ENCODE measurements around the gene CD9. TPM values are rescaled to one million over a fixed set of nuclear protein-coding genes. Genes with fewer than 3 reads are reported as not detected.

CD9 gene
- polyA plus RNA-seq, 2 donors = 467 to 898 TPM

- Histone ChIP-seq H3K27ac (ENCODE audit: low read depth in 2 of 2, low read length in 1 of 2) (peak overlapping the region in 1 of 2 donors; percentile 33), H3K4me1 (ENCODE audit: control insufficient read depth in 2 of 2, insufficient read depth in 2 of 2, low read length in 1 of 2) (peaks cover under 1 to 10% of the 10 kb centered on the region in 2 donors)
- 71 to 76% methylated on average over 10 of the region's 10 CpGs for WGBS, 2 donors
These were observed 68.4 kb downstream of the CD9 start for GRCh38 chr12:6268484-6269157.

GRCh38 chr12:6269986-6270385 is 69.8 kb downstream of the CD9 start:
- Histone ChIP-seq H3K27ac (ENCODE audit: low read depth in 2 of 2, low read length in 1 of 2) (no peak overlapping the region), H3K4me3 (ENCODE audit: low read depth in 1 of 2, low read length in 2 of 2) (no peak overlapping the region), H3K27me3 (ENCODE audit: control insufficient read depth in 1 of 2, insufficient read depth in 2 of 2, low read length in 2 of 2) (no peaks in the 10 kb centered on the region), H3K4me1 (ENCODE audit: control insufficient read depth in 2 of 2, insufficient read depth in 2 of 2, low read length in 1 of 2) (peaks cover 7 to 21% of the 10 kb centered on the region in 2 donors), H3K9me3 (ENCODE audit: control insufficient read depth in 2 of 2, insufficient read depth in 1 of 2, low read depth in 1 of 2, low read length in 1 of 2) (no peaks in the 10 kb centered on the region), H3K36me3 (ENCODE audit: control insufficient read depth in 2 of 2, insufficient read depth in 2 of 2, low read length in 1 of 2) (no peaks in the 10 kb centered on the region)
- 96% methylated on average over 16 of the region's 16 CpGs for WGBS, 2 donors

More at GRCh38 chr12:6268484-6269157, 68.4 kb downstream of the CD9 start:
- Histone ChIP-seq H3K9me3 (ENCODE audit: control insufficient read depth in 2 of 2, insufficient read depth in 1 of 2, low read depth in 1 of 2, low read length in 1 of 2) (no peaks in the 10 kb centered on the region), H3K36me3 (ENCODE audit: control insufficient read depth in 2 of 2, insufficient read depth in 2 of 2, low read length in 1 of 2) (no peaks in the 10 kb centered on the region), H3K27me3 (ENCODE audit: control insufficient read depth in 1 of 2, insufficient read depth in 2 of 2, low read length in 2 of 2) (no peaks in the 10 kb centered on the region), H3K4me3 (ENCODE audit: low read depth in 1 of 2, low read length in 2 of 2) (no peak overlapping the region)

GRCh38 chr12:6271281-6271680 is 71.1 kb downstream of the CD9 start:
- Histone ChIP-seq H3K27me3 (ENCODE audit: control insufficient read depth in 1 of 2, insufficient read depth in 2 of 2, low read length in 2 of 2) (no peaks in the 10 kb centered on the region), H3K27ac (ENCODE audit: low read depth in 2 of 2, low read length in 1 of 2) (no peak overlapping the region), H3K9me3 (ENCODE audit: control insufficient read depth in 2 of 2, insufficient read depth in 1 of 2, low read depth in 1 of 2, low read length in 1 of 2) (no peaks in the 10 kb centered on the region), H3K36me3 (ENCODE audit: control insufficient read depth in 2 of 2, insufficient read depth in 2 of 2, low read length in 1 of 2) (no peaks in the 10 kb centered on the region), H3K4me3 (ENCODE audit: low read depth in 1 of 2, low read length in 2 of 2) (no peak overlapping the region), H3K4me1 (ENCODE audit: control insufficient read depth in 2 of 2, insufficient read depth in 2 of 2, low read length in 1 of 2) (peaks cover 7 to 21% of the 10 kb centered on the region in 2 donors)
- 83% methylated on average over 8 of the region's 8 CpGs for WGBS, 2 donors

GRCh38 chr12:6272300-6273204 is 72.4 kb downstream of the CD9 start:
- Histone ChIP-seq H3K4me1 (ENCODE audit: control insufficient read depth in 2 of 2, insufficient read depth in 2 of 2, low read length in 1 of 2) (peaks cover 7 to 21% of the 10 kb centered on the region in 2 donors), H3K27ac (ENCODE audit: low read depth in 2 of 2, low read length in 1 of 2) (peak overlapping the region; percentile 91 to 94)
- WGBS, 2 donors = 43 to 46% methylated on average over 12 of the region's 12 CpGs

GRCh38 chr12:6273205-6273540 is 73.0 kb downstream of the CD9 start:
- Histone ChIP-seq H3K4me3 (ENCODE audit: low read depth in 1 of 2, low read length in 2 of 2) (no peak overlapping the region), H3K9me3 (ENCODE audit: control insufficient read depth in 2 of 2, insufficient read depth in 1 of 2, low read depth in 1 of 2, low read length in 1 of 2) (no peaks in the 10 kb centered on the region), H3K27me3 (ENCODE audit: control insufficient read depth in 1 of 2, insufficient read depth in 2 of 2, low read length in 2 of 2) (no peaks in the 10 kb centered on the region), H3K27ac (ENCODE audit: low read depth in 2 of 2, low read length in 1 of 2) (peak overlapping the region; percentile 91 to 94), H3K4me1 (ENCODE audit: control insufficient read depth in 2 of 2, insufficient read depth in 2 of 2, low read length in 1 of 2) (peaks cover 7 to 24% of the 10 kb centered on the region in 2 donors), H3K36me3 (ENCODE audit: control insufficient read depth in 2 of 2, insufficient read depth in 2 of 2, low read length in 1 of 2) (no peaks in the 10 kb centered on the region)
- 51 to 58% methylated on average over 4 of the region's 4 CpGs for WGBS, 2 donors

More at GRCh38 chr12:6272300-6273204, 72.4 kb downstream of the CD9 start:
- Histone ChIP-seq H3K4me3 (ENCODE audit: low read depth in 1 of 2, low read length in 2 of 2) (no peak overlapping the region), H3K36me3 (ENCODE audit: control insufficient read depth in 2 of 2, insufficient read depth in 2 of 2, low read length in 1 of 2) (no peaks in the 10 kb centered on the region), H3K27me3 (ENCODE audit: control insufficient read depth in 1 of 2, insufficient read depth in 2 of 2, low read length in 2 of 2) (no peaks in the 10 kb centered on the region), H3K9me3 (ENCODE audit: control insufficient read depth in 2 of 2, insufficient read depth in 1 of 2, low read depth in 1 of 2, low read length in 1 of 2) (no peaks in the 10 kb centered on the region)

DNA sequence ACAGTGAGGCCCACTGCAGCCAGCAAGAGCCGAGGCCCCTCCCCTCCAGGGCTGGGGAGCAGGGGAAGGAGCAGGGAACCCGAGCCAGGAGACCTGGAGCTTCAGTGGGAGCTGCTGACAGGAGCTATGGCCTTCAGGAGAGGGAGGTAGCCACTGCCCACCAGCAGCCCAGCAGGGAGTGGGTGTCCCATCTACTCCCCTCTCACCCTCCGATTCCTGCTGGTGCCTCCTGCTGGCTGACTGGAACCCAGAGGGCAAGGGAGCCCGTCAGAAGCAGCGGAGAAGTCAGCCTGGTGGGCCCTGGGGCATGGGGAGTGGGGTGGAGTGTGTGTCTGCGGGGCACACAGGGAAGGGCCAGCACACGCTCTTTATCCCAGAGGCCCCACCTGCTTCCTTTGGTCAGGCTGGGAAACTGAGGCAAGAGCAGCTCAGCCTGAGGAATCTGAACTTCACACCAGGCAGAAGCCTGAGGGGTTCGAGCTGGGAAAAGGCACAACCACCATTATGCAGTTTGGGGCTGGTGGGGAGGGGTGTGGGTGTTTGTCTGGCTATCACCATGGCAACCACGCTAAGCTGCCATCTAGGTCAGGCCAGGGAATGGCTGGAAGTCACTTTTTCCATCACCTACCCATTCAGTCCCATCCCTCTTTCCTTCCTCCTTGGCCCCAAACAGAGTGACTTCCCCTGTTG is 73.5 kb downstream of the CD9 start:
- H3K4me1 ChIP-seq (ENCODE audit: control insufficient read depth in 2 of 2, insufficient read depth in 2 of 2, low read length in 1 of 2) = peaks cover 7 to 24% of the 10 kb centered on the region in 2 donors
- WGBS, 2 donors = 52 to 72% methylated on average over 6 to 9 of the region's 9 CpGs
- H3K9me3 ChIP-seq (ENCODE audit: control insufficient read depth in 2 of 2, insufficient read depth in 1 of 2, low read depth in 1 of 2, low read length in 1 of 2) = no peaks in the 10 kb centered on the region
- no peak overlapping the region for H3K4me3 ChIP-seq (ENCODE audit: low read depth in 1 of 2, low read length in 2 of 2)
- H3K27ac ChIP-seq (ENCODE audit: low read depth in 2 of 2, low read length in 1 of 2) = peak overlapping the region; percentile 91 to 94
- H3K27me3 ChIP-seq (ENCODE audit: control insufficient read depth in 1 of 2, insufficient read depth in 2 of 2, low read length in 2 of 2) = no peaks in the 10 kb centered on the region
- H3K36me3 ChIP-seq (ENCODE audit: control insufficient read depth in 2 of 2, insufficient read depth in 2 of 2, low read length in 1 of 2) = no peaks in the 10 kb centered on the region

DNA sequence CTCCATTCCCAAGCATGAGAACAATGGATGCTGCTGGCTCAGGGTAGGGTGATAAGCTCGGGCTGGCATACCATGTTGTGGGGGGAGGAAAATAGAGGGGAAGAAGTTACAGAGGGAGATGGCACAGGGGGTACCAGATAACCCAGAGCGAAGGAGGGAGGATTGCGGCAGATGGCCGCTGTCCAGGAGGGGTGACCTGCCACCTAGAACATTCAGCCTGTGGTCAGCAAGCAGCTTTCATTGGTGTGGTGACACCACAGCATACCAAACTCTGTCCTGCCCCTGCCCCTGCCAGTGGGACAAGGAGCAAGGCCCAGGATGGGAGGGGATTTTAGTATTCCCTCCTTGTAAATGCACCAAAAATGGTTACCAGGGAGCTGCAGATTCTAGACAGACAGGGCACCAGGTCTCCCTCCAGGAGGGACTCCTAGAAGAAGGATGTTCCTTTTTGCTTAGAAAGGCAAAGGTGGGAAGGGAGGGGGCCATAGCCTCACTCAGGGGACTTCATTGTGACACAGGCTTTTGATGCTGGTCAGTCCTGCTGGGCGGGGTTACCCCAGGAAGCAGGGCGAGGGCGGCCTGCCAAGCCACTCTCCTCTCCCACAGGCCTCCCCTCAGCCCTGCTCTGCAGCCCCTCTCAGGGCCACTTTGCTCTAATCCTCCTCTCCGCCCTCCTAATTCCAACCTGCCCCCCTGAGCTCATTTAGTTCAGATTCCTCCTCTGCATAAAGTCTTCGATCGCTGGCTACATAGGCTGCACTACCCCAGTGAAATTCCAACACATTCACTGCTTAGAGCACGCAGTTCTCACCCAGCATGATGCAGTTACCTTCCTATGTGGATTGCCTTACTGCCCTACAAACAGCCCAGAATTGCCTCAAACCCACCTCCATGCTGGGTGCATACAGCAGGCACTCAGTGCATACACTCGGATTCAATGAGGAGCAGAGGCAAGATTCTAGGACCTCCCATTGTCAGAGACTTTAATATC is 74.3 kb downstream of the CD9 start:
- no peaks in the 10 kb centered on the region for H3K36me3 ChIP-seq (ENCODE audit: control insufficient read depth in 2 of 2, insufficient read depth in 2 of 2, low read length in 1 of 2)
- no peaks in the 10 kb centered on the region for H3K9me3 ChIP-seq (ENCODE audit: control insufficient read depth in 2 of 2, insufficient read depth in 1 of 2, low read depth in 1 of 2, low read length in 1 of 2)
- no peaks in the 10 kb centered on the region for H3K27me3 ChIP-seq (ENCODE audit: control insufficient read depth in 1 of 2, insufficient read depth in 2 of 2, low read length in 2 of 2)
- H3K27ac ChIP-seq (ENCODE audit: low read depth in 2 of 2, low read length in 1 of 2) = peak overlapping the region in 1 of 2 donors; percentile 94
- H3K4me1 ChIP-seq (ENCODE audit: control insufficient read depth in 2 of 2, insufficient read depth in 2 of 2, low read length in 1 of 2) = peaks cover 11 to 31% of the 10 kb centered on the region in 2 donors
- no peak overlapping the region for H3K4me3 ChIP-seq (ENCODE audit: low read depth in 1 of 2, low read length in 2 of 2)
- 65 to 76% methylated on average over 12 of the region's 12 CpGs for WGBS, 2 donors

- H3K4me1 ChIP-seq (ENCODE audit: control insufficient read depth in 2 of 2, insufficient read depth in 2 of 2, low read length in 1 of 2) = peaks cover 14 to 41% of the 10 kb centered on the region in 2 donors
- H3K4me3 ChIP-seq (ENCODE audit: low read depth in 1 of 2, low read length in 2 of 2) = no peak overlapping the region
- peak overlapping the region in 1 of 2 donors; percentile 29 for H3K27ac ChIP-seq (ENCODE audit: low read depth in 2 of 2, low read length in 1 of 2)
- no peaks in the 10 kb centered on the region for H3K9me3 ChIP-seq (ENCODE audit: control insufficient read depth in 2 of 2, insufficient read depth in 1 of 2, low read depth in 1 of 2, low read length in 1 of 2)
- no peaks in the 10 kb centered on the region for H3K27me3 ChIP-seq (ENCODE audit: control insufficient read depth in 1 of 2, insufficient read depth in 2 of 2, low read length in 2 of 2)
- 73 to 76% methylated on average over 16 of the region's 16 CpGs for WGBS, 2 donors
- no peaks in the 10 kb centered on the region for H3K36me3 ChIP-seq (ENCODE audit: control insufficient read depth in 2 of 2, insufficient read depth in 2 of 2, low read length in 1 of 2)
These were observed 76.0 kb downstream of the CD9 start for GRCh38 chr12:6275928-6276887.

Measured in esophagus (tissue), 2 donors.